Measurements from ENCODE around the gene GKAP1. TPM values are rescaled to one million over a fixed set of nuclear protein-coding genes. Genes with fewer than 3 reads are reported as not detected.
"Not testable (repeated sequence)": the region's sequence is repeated elsewhere in the genome, so short reads cannot be mapped to it uniquely, and the experiment has no call there.

Gene GKAP1
- total RNA-seq, result 1.1 and 1.8 TPM in 2 replicates

DNA sequence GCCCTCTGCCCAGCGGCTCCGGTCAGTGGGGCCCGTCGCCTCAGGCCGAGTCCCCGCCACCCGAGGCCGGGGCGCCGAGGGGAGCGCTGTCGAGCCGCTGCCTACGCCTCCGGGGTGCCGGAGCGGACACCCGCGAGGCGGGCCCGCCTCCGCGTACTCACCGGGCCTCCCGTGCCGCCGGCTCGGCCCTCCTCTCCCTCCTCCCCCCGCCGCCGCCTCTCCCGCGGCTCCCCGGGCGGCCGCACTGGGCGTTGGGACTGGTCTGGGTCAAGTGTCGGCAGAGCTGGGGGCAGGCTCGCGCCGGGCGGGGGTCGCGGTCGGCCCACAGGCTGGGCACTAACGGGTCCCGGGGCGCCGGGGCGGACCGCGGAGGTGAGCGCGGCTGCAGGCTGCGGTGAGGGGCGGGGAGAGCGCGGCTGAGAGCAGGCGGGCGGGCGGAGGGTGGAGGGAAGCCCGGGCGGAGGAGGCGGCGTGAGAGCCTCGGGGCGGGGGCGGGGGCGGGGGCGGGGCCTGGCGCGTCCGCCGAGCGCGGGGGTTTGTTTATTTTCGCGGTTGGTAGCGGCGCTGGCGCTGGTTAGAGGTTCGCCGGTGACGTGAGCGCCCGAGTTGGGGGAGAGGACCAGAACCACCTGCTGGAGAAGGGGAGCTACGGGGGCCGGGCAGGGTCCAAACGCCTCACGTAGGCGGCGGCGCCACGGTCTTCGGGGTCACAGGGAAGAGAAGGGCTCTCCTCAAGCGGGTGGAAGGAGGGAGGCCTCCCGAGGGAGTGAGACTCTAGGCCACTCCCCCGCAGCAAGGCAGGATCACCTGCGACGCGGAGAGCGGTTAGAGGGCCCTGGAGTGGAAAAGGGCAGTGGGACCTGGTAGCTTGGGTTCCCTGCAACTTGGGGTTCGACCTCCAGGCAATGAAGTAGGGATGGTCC lies at the start of gene GKAP1:
TSS of gene GKAP1 (minus strand) at position 414 of the 923 bp plus-strand sequence. CDS start 11,252 bp downstream, outside the sequence.
- DNase-seq (ENCODE audit: low read depth in 2 of 2), result peak; percentile 66 to 68

DNA sequence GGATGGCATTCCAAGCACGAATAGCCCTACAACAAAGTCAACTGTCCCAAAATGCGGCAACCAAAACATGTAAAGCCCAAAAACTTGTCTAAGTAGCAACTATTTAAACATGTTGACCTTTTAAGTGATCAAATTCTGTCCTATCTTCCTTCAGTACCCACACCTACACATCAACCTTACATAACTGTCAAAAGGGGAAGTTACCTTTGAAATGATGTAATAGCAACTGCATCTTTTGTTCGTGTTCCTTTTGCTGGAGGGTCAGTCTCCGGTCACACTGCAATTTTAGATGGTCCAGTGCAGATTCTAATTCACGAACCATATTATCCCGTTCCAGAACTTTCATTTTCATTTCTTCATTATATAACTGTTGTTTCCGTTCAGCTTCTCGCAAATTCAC lies 32.3 kb upstream of the GKAP1 start:
- DNase-seq (ENCODE audit: low read depth in 2 of 2), result not testable (repeated sequence)

DNA sequence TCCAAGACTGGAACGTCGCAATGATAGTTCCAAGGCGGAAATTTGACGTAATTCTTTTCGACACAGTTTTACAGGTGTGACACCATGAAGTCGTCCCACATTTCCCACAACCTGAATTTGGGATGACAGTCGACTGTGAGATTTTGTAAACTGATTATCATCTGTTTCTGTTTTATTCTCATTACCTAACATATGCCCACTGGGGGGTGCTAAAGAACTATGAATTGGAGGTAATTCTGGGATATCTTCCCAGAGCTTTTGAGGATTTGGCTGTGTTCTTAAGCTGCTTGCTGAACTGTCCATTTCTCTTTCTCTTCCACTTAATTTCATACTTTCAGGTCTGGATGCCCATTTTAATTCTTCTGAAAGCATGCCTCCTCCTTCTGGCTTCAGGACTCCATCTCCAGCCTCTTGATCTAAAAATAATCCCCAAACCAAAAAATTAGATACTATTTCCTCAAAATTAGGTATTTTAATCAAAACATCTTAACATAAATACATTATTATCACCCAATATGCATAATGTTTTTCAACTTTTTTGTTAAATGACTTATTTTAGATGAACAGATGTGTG lies 19.6 kb upstream of the GKAP1 start:
- DNase-seq (ENCODE audit: low read depth in 2 of 2), result not testable (repeated sequence)

DNA sequence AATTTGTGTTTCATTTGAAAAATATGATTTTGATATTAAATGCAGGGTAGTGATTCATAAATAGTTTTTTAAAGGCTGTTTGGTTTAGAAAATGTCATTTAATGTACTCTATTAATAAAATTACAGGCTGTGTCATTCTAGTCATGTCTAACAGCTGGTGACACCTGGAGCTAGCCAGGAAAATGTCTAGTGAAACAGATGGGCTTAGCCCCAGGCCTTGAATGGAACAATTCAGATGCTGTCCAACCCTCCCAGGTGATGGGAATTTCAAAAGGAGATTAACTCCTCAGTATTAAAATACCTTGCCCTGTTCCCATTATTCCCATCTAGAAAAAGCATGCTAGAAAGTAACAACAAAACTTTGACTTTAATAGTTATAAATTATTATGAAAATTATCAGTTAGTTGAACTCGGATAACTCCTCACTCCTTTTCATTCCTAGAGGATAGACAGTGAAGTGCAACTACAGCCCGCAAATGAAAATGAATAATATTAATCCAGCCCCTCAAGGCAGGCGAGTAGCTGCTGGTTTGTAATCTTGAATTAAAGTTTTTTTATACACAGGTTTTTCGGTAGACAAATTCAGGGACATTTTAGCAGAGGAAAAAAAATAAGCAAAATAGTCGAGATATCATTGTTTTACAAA lies 13.0 kb upstream of the GKAP1 start:
- DNase-seq (ENCODE audit: low read depth in 2 of 2), result not testable (repeated sequence)

DNA sequence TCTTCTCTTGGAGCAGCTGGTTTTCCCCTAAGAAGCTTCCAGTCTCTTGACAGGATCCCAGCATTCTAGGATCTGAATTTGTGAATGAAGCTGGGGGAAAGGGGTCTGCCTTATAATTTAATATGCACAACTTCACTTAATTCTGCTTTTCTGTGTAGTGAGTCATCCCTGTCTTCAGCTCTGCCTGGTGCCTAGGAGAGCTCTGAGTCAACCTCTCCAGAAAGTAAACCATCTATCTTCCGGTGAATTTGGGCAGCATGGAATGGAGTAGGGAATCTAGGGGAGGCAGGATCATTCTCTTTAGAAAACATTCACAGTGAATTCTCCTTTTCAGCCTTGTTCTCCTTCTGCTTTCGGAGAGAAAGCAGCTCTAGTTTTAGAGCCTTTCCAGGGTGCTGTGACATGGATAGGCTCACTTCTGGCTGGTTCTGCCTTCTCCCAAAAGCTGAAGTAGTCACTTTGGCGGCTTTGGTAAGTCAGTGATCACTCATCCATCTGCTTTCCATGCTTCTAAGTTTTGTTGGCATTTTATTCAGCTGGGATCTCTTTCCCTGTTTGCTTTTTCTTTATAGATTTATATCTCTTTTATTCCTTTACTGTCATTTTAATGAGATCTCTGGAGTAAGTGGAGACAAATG lies 7.5 kb upstream of the GKAP1 start:
- DNase-seq (ENCODE audit: low read depth in 2 of 2), result peak in 1 of 2 donors; percentile 34

DNA sequence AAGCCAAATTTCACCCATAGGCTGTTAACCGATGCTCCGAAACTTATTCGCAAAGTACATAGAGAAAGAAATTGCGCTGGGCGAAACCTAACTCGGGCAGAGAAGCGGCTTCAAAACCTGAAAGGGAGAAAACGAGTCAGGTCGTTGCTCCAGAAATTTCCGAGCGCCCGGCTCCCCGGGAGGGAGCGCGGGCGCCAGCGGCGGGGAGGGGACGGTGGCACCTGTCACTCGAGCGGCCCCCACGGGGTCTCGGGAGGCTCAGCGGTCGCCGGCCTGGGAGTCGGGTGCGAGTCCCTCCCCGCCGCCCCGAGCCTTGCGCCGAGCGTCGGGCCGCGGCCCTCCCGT lies 586 bp downstream of the GKAP1 start:
- not testable (repeated sequence) for DNase-seq (ENCODE audit: low read depth in 2 of 2)

DNA sequence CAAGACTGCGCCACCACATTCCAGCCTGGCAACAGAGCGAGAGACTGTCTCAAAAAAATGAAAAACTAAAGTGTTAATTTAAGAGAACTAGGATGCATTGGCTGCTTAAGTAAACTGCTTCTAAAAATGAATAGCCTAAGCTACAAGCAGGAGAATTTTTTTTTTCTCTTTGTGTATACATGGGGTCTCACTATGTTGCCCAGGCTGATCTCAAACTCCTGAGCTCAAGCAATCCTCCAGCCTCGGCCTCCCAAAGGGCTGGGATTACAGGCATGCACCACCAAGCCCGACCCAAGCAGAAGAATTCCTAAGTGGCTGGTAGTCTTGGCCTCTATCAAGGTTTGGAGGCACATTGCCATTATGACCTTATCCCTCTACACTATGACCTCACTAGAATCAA lies 2.4 kb downstream of the GKAP1 start:
- DNase-seq (ENCODE audit: low read depth in 2 of 2), result not testable (repeated sequence)

DNA sequence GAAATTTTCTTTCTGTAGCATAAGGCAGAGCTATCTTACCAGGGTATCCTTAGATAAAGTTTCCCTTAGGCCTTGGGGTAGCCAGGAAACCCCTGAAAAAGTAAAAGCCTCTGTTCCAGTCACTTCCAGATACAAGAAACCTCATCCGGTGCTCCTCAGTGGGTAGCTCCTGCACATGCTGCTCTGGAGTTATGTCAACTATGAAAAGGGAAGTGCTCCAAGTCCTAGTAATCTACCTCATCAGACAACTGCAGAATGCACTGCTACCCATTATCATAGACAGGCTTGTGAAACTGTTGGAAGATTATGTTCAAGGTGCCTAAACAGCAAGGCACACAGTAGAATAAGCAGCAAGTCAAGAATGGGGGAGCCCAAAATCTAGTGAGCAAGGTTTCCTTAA lies 8.4 kb downstream of the GKAP1 start:
- not testable (repeated sequence) for DNase-seq (ENCODE audit: low read depth in 2 of 2)

DNA sequence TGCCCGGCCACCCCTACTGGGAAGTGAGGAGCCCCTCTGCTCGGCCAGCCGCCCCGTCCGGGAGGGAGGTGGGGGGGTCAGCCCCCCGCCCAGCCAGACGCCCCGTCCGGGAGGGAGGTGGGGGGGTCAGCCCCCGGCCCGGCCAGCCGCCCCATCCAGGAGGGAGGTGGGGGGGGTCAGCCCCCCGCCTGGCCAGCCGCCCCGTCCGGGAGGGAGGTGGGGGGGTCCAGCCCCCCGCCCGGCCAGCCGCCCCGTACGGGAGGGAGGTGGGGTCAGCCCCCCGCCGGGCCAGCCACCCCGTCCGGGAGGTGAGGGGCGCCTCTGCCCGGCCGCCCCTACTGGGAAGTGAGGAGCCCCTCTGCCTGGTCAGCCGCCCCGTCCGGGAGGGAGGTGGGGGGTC lies 13.1 kb downstream of the GKAP1 start:
- DNase-seq (ENCODE audit: low read depth in 2 of 2), result not testable (repeated sequence)

DNA sequence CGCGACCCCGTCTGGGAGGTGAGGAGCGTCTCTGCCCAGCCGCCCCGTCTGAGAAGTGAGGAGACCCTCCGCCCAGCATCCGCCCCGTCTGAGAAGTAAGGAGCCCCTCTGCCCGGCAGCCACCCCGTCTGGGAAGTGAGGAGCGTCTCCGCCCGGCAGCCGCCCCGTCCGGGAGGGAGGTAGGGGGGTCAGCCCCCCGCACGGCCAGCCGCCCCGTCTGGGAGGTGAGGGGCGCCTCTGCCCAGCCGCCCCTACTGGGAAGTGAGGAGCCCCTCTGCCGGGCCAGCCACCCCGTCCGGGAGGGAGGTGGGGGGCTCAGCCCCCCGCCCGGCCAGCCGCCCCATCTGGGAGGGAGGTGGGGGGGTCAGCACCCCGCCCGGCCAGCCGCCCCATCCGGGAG lies 13.6 kb downstream of the GKAP1 start:
- DNase-seq (ENCODE audit: low read depth in 2 of 2), result not testable (repeated sequence)

DNA sequence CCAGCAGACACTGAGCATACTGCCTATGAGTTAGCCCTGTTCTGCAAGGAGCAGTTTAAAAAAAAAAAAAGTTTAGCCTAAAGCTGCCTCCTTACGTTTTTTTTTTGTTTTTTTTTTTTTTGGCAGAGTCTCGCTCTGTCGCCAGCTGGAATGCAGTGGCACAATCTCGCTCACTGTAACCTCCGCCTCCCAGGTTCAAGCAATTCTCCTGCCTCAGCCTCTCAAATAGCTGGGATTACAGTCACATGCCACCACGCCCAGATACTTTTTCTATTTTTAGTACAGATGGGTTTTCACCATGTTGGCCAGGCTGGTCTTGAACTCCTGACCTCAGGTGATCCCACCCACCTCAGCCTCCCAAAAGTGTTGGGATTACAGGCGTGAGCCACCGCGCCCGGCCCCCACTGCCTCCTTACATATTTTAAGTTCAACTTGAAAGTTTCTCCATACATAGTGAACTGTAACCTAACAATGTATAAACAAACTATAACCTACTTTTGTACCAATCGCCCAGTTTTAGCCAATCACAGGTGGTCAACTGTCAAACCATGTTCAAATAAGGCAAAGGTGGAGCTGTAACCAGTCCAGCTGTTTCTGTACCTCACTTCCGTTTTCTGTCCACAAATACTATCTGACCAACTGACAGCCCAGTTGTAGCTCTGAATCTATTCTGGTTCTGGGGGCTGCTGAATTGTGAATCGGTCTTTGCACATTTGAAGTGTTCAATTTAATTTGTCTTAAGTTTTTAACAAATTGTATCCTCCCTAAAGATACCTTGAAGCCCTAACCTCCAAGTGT lies 17.1 kb downstream of the GKAP1 start:
- DNase-seq (ENCODE audit: low read depth in 2 of 2), result no peak

DNA sequence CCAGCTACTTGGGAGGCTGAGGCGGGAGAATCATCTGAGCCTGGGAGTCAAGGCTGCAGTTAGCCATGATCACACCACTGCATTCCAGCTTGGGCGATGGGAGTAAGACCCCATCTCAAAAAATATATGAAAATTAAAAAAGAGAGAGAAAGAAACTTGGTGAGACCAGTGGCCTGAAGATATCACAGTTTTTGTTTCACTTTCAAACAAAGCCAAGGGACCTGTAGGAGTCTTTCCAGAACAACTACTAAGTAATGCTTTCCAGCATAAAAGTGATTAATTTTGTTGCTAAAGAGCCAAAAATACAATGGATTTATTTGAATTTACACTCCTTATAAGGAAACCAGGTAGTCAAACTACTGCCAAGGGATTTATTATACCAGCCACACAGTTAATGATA lies 23.5 kb downstream of the GKAP1 start:
- DNase-seq (ENCODE audit: low read depth in 2 of 2), result no peak

DNA sequence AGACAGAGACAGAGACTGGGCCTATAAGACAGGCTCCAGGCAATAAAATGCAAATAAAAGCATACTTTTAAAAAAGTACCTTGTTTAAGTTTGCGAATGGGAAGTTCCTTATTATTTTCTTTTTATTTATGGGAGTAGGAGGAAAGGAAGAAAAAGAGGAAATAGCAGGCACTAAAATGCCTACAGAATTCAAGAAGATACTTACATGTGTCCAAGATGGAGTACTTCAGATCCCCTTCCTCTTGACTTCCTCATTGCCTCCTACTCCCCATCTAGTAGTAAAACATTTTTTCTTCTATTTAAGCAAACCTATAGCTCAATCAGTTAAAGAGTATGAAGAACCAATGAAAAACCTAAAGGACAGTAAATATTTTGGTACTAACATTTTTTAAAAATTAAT lies 24.8 kb downstream of the GKAP1 start:
- DNase-seq (ENCODE audit: low read depth in 2 of 2), result no peak

DNA sequence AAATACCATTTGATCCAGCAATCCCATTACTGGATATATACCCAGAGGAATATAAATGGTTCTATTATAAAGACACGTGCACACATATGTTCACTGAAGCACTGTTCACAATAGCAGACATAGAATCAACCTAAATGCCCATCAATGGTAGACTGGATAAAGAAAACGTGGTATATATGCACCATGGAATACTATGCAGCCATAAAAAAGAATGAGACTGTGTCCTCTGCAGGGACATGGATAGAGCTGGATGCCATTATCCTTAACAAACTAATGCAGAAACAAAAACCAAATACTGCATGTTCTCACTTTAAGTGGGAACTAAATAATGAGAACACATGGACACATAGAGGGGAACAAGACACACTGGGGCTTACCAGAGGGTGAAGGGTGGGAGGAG lies 39.4 kb downstream of the GKAP1 start:
- DNase-seq (ENCODE audit: low read depth in 2 of 2), result no peak

DNA sequence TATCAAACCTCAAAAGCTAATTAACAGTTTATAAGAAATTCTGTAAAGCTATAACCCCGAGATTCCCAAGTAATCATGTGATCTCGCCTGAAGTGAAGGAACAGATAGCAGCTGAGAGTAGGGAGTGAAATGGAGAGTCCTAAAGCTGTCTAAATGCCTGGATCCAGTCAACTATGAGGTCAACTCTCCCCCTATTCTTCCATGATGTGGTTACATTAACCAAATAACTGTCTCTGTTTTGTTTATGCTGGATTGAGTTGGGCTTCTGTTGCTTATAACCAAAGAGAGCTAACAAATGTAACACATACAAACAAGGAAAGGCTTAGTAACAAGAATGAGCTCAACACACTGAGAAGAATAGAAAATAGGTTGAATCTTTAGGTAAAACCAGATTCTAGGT lies 41.6 kb downstream of the GKAP1 start:
- DNase-seq (ENCODE audit: low read depth in 2 of 2), result no peak

DNA sequence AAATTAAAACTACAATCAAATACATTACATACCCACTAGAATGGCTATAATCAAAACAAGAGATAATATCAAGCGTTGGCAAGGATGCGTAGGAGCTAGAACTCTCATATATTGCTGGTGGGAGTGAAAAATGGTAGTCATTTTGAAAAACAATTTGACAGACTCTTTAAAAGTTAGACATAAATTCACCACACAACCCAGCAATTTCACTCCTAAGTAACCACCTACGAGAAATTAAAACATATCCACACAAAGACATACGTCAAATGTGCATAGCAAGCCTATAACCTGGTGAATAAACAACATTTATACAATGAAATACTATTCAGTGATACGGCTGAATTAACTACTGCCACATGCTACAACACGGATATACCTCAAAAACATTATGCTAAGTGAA lies 44.7 kb downstream of the GKAP1 start:
- DNase-seq (ENCODE audit: low read depth in 2 of 2), result no peak

DNA sequence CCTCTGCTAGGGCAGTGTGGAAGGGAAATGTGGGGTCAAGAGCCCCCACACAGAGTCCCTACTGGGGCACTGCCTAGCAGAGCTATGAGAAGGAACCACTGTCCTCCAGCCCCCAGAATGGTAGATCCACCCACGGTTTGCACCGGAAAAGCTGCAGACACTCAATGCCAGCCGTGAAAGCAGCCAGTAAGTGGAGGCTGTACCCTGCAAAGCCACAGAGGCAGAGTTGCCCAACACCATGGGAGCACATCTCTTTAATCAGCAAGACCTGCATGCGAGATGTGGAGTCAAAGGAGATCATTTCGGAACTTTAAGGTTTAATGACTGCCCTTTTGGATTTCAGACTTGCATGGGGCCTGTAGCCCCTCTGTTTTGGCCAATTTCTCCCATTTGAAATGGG lies 52.2 kb downstream of the GKAP1 start:
- no peak for DNase-seq (ENCODE audit: low read depth in 2 of 2)

DNA sequence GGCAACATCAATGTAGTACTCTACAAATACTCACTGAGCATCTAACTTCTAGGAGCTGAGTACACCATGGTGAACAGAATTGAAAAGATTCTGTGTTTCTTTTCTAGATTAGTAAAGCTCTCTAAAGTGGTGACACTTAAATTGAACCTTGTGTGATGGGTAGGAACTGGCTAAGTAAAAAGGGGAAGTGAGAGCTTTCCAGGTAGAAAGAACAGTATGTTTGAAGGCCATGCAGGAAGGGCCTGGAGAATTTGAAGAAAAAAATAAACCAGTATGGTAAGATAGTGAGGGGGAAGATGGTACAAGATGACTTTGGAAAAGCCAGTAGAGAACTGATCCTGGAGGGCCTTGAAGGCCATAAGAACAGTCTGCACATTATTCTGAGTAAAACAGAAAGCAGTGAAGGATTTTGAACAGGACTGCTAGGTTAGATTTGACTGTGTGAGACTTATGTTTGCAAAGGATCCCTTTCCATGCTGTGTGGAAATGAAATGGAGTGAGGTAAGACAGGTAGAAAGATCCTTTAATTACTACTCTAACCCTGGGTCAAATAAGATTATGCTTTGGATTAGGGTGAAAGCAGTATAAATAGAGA lies 63.1 kb downstream of the GKAP1 start:
- no peak for DNase-seq (ENCODE audit: low read depth in 2 of 2)

DNA sequence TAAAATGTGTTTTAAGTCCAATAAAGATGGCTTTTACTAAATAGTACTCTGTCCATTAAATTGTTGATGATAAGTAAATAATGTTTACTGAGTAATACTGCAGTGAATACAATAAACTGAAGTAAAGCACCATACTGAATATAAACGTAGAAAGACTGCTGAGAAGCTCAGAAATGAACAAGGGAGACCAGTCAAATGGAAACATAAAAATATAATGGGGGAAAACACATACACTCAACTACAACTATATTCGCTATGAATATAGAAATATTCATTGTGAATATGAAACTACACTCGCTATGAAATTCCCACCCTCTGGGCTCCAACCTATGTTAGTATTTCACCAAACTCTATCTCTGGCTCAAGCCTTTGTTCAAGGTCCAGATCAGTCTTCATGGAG lies 67.9 kb downstream of the GKAP1 start:
- DNase-seq (ENCODE audit: low read depth in 2 of 2), result no peak

DNA sequence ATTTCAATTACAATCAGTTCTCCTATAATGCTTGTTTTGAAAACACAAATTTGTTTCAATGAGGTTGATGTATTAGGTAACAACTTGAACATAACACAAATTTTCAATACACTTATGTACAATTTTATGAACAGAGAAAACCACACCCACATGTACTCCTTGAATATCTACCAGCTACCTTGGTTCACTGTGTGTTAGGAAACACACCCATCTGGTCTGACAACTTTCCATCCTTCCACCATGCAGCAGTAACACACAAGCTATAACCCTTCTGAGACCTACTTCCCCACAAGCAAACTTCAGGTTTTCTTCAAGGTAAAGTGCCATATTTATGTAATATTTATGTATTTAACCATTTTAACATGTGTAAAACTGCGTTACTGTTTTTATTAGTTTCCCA lies 73.4 kb downstream of the GKAP1 start:
- DNase-seq (ENCODE audit: low read depth in 2 of 2), result no peak

DNA sequence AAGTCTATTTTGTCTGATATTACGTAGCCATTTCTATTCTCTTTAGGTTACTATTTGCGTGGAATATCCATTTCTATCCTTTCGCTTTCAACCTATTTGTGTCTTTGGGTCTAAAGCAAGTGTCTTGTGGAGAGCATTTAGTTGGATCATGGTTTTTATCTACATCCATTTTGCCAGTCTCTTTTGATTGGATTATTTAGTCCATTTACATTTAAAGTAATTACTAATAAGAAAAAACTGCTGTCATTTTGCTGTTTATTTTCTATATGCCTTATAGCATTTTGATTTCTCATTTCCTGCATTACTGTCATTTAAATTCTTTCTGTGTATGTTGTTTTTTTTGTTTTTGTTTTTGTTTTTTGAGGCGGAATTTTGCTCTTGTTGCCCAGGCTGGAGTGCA lies 83.8 kb downstream of the GKAP1 start:
- DNase-seq (ENCODE audit: low read depth in 2 of 2), result no peak

All from lung microvascular endothelial cell (primary cell).